ENCODE data around the gene PRR23A. TPM values are rescaled to one million over a fixed set of nuclear protein-coding genes. Genes with fewer than 3 reads are reported as not detected.

Gene PRR23A
- total and polyA plus RNA-seq, 2 of the 4 experiments (the other 2 are of a cell fraction), result not detected

GRCh38 chr3:139005356-139005993 is 593 bp downstream of the PRR23A start:
- H3K36me3 ChIP-seq (ENCODE audit: control insufficient read depth, insufficient read depth, low read length), result no peaks in the 10 kb centered on the region
- H2BK20ac ChIP-seq (ENCODE audit: low read depth, low read length), result no peak overlapping the region
- no peak overlapping the region for H2AK9ac ChIP-seq (replicated peaks; ENCODE audit: low read depth, low read length, poor library complexity)
- H3K9ac ChIP-seq (ENCODE audit: low read depth, low read length), result no peak overlapping the region
- DNase-seq (no peak), ATAC-seq (ENCODE audit: low read depth) (no peak)
- no peaks in the 10 kb centered on the region for H3K27me3 ChIP-seq (ENCODE audit: control insufficient read depth, insufficient read depth, low read length)
- ChIA-PET POLR2A (ENCODE audit: unreplicated experiment) (no interaction called here), CTCF (no interaction called here)
- H3K27ac ChIP-seq (ENCODE audit: insufficient read depth, low read length), result no peak overlapping the region
- H3K14ac ChIP-seq (replicated peaks; ENCODE audit: low read depth, low read length), result no peak overlapping the region
- in situ Hi-C loops (cut with MboI; ENCODE audit: low sequenced_read_pairs), result no loop called here
- dilution Hi-C loops (cut with HindIII; ENCODE audit: low sequenced_read_pairs, unreplicated experiment), result no loop called here
- no peaks in the 10 kb centered on the region for H3K4me1 ChIP-seq (ENCODE audit: control insufficient read depth, insufficient read depth, low read length)
- H4K8ac ChIP-seq (ENCODE audit: low read depth in 2 of 2, low read length in 2 of 2), result no peak overlapping the region
- no peak overlapping the region for H3K4me2 ChIP-seq (ENCODE audit: low read depth, low read length)
- no peak overlapping the region for H3K18ac ChIP-seq (ENCODE audit: low read depth, low read length)
- H2AK5ac ChIP-seq (ENCODE audit: low read depth, low read length), result no peak overlapping the region
- H4K91ac ChIP-seq (ENCODE audit: insufficient read depth, low read depth, low read length), result no peak overlapping the region
- no peak overlapping the region for H2BK120ac ChIP-seq (ENCODE audit: low read depth, low read length)
- H3K23ac ChIP-seq (ENCODE audit: low read depth, low read length), result no peak overlapping the region
- H3K9me1 ChIP-seq (ENCODE audit: insufficient read depth, low read length), result no peaks in the 10 kb centered on the region
- H3K56ac ChIP-seq (ENCODE audit: extremely low read depth, insufficient read depth, low read length), result no peak overlapping the region
- no peak overlapping the region for H2BK5ac ChIP-seq (ENCODE audit: low read depth, low read length, poor library complexity, severe bottlenecking)
- no TSS peak for BruUV-seq (replicated peaks)
- no peak overlapping the region for H2BK15ac ChIP-seq (ENCODE audit: low read depth, low read length)
- no peak overlapping the region for H3K4me3 ChIP-seq (ENCODE audit: insufficient read depth, low read depth, low read length)
- 81% methylated on average over 29 of the region's 45 CpGs; no CpG with 5 or more reads in 1 of the 2 experiments for WGBS, 2 experiments (ENCODE audit: extremely low coverage in 2 of 2, insufficient read length in 1 of 2)
- TF ChIP-seq CHD1 (IDR thresholded peaks at IDR 0.05; ENCODE audit: low read depth, low read length) (no peak), MAZ (IDR thresholded peaks at IDR 0.05; ENCODE audit: borderline replicate concordance, low read depth, low read length) (no peak), MXI1 (IDR thresholded peaks at IDR 0.05; ENCODE audit: borderline replicate concordance, low read depth, low read length) (no peak), FOS (IDR thresholded peaks at IDR 0.05; ENCODE audit: low read depth, low read length) (no peak), RCOR1 (IDR thresholded peaks at IDR 0.05; ENCODE audit: insufficient replicate concordance, low read length) (no peak), CEBPB (IDR thresholded peaks at IDR 0.05; ENCODE audit: low read depth, low read length) (no peak), NFE2L2 (IDR thresholded peaks at IDR 0.05; ENCODE audit: low read depth, low read length) (no peak), POLR2A (IDR thresholded peaks at IDR 0.05; ENCODE audit: low read depth, low read length) (no peak), MAFK (IDR thresholded peaks at IDR 0.05; ENCODE audit: low read depth, low read length) (no peak), RFX5 (IDR thresholded peaks at IDR 0.05; ENCODE audit: low read depth, low read length) (no peak)
- TF ChIP-seq, protein P1, sequence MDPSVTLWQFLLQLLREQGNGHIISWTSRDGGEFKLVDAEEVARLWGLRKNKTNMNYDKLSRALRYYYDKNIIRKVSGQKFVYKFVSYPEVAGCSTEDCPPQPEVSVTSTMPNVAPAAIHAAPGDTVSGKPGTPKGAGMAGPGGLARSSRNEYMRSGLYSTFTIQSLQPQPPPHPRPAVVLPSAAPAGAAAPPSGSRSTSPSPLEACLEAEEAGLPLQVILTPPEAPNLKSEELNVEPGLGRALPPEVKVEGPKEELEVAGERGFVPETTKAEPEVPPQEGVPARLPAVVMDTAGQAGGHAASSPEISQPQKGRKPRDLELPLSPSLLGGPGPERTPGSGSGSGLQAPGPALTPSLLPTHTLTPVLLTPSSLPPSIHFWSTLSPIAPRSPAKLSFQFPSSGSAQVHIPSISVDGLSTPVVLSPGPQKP (IDR thresholded peaks at IDR 0.05; ENCODE audit: borderline replicate concordance, low read depth, low read length), result no peak
- TF ChIP-seq, protein P2, sequence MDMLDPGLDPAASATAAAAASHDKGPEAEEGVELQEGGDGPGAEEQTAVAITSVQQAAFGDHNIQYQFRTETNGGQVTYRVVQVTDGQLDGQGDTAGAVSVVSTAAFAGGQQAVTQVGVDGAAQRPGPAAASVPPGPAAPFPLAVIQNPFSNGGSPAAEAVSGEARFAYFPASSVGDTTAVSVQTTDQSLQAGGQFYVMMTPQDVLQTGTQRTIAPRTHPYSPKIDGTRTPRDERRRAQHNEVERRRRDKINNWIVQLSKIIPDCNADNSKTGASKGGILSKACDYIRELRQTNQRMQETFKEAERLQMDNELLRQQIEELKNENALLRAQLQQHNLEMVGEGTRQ (IDR thresholded peaks at IDR 0.05; ENCODE audit: low read depth, low read length), result no peak
- TF ChIP-seq, protein P3, sequence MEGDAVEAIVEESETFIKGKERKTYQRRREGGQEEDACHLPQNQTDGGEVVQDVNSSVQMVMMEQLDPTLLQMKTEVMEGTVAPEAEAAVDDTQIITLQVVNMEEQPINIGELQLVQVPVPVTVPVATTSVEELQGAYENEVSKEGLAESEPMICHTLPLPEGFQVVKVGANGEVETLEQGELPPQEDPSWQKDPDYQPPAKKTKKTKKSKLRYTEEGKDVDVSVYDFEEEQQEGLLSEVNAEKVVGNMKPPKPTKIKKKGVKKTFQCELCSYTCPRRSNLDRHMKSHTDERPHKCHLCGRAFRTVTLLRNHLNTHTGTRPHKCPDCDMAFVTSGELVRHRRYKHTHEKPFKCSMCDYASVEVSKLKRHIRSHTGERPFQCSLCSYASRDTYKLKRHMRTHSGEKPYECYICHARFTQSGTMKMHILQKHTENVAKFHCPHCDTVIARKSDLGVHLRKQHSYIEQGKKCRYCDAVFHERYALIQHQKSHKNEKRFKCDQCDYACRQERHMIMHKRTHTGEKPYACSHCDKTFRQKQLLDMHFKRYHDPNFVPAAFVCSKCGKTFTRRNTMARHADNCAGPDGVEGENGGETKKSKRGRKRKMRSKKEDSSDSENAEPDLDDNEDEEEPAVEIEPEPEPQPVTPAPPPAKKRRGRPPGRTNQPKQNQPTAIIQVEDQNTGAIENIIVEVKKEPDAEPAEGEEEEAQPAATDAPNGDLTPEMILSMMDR (conservative IDR thresholded peaks at IDR 0.05; ENCODE audit: low read depth, low read length), result no peak
- intact Hi-C loops (cut with micrococcal nuclease), result no loop called here
- H3K4ac ChIP-seq (ENCODE audit: low read depth, low read length), result no peak overlapping the region
- H3K9me3 ChIP-seq (ENCODE audit: control insufficient read depth, insufficient read depth, low read length), result peaks cover 2% of the 10 kb centered on the region; the same call in 1 of the 2 replicates
- no peaks in the 10 kb centered on the region for H3K79me1 ChIP-seq (ENCODE audit: low read depth in 1 of 2, low read length in 2 of 2)
- no peak overlapping the region for H4K5ac ChIP-seq (ENCODE audit: low read depth, low read length)
- no peaks in the 10 kb centered on the region for H4K20me1 ChIP-seq (ENCODE audit: insufficient read depth, low read length)
- H2AFZ ChIP-seq (replicated peaks; ENCODE audit: low read length, poor library complexity), result no peak overlapping the region
